HG03432 (cell line): ENCODE results near the gene ADCYAP1.
A peak's percentile ranks its signal among the peaks of the same experiment; 100 is the strongest.
"Not testable (repeated sequence)": the region's sequence is repeated elsewhere in the genome, so short reads cannot be mapped to it uniquely, and the experiment has no call there.

ENCODE experiments used
- ATAC-seq: cut with Tn5 transposase; IDR thresholded peaks from one replicate; pipeline ENCODE4 v1.9.1; 2021; ENCODE audit warnings: mild to moderate bottlenecking, moderate library complexity; ENCODE audit not compliant: unreplicated experiment

The ADCYAP1 gene

DNA sequence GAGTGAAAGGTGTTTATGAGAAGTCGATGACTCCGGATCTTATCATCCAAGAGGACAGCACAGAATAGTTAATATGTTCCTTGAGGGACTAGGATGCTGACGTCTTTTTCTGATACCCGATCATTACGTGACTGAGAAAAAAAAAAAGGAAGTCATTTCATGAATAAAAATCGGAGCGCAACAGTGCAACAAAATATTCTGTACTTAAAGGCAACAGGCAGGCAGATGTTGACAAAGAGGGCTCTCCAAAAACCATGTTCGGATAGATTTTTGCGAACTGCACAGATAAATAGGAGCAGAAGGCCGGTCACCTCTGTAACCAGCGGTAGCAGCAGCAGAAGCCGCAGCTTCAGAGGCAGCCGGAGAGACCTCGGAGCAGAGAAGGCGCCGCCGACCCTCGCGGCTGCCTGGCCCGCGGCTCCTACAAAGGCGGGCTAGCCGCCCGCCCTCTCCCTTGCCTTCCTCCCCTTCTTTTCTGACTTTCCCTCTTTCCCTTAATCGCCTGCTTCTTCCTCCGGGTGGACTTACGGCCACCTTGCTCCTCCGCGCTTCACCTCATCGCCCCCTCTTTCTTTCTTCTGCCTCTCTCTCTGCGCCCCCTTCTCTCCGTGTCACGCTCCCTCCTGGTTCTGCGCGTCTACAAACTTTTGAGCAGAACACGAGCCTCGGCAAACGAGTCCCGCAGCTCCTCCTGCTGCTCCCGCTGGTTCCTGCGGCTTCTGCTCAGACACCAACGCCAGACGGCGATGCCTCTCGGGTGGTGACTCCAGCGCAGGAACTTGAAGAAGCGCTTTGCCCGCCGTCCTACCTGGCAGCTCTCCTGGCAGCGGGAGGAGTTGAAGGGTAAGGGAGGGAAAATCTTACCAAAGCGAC lies at the start of gene ADCYAP1:
ADCYAP1 (plus strand) TSS at position 654 of the 873 bp plus-strand sequence. CDS start 516 bp downstream, outside the sequence.
- no peak for ATAC-seq

DNA sequence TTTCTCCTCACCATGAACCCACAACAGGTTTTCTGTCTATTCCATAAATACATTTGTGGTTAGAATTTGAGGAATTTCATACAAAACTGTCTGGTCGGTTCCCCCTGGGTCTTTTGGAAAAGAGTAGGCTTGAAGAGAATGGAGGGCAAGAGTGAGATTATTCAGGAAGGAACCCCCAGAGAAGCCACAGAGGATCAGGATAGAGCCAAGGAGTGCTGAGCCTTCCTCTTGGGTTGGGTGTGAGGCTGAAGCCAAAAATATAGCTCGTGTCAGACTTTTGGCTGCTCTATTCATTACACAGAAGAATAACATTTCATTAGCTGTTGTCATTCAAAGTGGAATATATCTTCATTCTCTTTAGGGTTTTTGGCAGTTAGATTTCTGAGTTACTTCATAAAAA lies 46.7 kb upstream of the ADCYAP1 start:
- no peak for ATAC-seq

DNA sequence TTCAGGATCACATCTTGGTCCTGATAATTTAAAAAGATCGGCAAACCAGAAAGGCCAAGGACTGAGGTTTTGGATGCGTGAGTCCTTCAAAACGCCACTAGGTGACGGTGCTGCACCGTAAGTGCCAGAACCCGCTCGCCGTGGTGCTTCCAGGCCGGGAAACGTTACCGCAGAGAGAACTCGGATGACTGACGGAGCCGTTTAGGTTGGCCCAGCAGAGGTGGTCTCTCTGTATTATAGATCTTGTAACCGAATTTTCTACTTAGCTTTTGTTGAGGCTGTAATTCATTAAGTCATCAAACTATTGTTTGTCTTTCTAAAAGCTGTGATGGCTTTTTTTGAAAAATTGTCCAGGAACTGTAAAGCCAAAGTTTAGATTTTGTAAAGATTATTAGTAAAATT lies 39.8 kb upstream of the ADCYAP1 start:
- peak; percentile 96 for ATAC-seq

DNA sequence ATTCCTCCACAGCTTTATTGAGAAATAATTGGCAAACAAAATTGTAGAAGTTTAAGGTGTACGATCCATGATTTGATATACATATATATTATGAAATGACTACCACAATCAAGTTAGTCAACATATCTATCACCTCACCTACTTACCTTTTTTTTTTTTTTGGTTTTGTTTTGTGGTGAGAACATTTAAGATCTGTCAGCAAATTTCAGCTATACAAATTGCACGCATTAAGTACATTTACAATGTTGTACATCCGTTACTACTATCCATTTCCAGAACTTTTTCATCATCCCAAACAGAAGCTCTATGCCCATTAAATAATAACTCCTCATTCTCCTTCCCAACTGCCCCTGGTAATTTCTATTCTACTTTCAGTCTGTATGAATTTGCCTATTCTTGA lies 37.4 kb upstream of the ADCYAP1 start:
- no peak for ATAC-seq

DNA sequence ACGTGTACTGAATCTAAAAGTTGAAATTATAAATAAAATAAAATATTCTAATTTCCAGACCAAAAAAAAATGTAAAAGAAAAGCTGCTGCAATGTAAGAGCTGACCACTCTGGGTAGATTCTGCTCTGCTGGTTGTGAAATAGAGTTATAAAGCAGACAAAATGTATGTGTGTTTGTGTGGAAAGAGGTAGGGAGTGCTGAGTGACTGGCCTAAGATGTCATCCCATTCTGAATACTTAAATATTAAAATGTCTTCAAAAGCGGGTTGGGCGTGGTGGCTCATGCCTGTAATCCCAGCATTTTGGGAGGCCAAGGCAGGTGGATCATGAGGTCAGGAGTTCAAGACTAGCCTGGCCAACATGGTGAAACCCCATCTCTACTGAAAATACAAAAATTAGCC lies 31.2 kb upstream of the ADCYAP1 start:
- ATAC-seq = not testable (repeated sequence)

DNA sequence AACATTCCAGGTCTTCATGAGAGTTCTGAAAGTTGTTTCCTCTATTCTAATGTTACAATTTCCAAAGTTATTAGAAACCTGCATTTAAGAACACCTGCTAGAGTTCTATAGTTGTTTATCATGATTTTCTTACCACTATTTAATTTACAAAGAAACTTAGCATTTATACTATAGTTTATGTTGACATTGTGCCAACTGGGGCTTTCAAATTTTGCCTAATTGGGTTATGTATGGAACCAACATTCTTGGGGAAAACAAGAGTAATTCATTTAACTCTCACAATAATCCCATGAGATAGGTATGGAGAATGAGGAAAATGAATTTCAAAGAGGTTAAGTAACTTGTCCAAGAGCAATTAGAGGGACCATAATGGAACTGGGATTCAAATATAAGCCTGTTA lies 28.8 kb upstream of the ADCYAP1 start:
- no peak for ATAC-seq

DNA sequence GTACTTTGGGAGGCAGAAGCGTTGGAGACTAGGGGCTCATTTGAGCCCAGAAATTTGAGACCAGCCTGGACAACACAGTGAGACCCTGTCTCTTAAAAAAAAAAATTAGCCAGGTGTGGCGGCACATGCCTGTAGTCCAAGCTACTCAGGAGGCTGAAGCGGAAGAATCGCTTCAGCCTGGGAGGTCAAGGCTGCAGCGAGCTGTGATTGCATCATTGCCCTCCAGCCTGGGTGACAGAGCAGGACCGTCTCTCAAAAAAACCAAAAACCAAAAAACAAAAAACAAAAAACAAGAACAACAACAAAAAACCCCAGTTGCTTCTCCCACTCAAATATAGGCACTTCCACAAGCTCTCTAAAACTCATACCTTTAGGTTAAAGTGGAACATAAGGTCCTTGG lies 27.4 kb upstream of the ADCYAP1 start:
- no peak for ATAC-seq

DNA sequence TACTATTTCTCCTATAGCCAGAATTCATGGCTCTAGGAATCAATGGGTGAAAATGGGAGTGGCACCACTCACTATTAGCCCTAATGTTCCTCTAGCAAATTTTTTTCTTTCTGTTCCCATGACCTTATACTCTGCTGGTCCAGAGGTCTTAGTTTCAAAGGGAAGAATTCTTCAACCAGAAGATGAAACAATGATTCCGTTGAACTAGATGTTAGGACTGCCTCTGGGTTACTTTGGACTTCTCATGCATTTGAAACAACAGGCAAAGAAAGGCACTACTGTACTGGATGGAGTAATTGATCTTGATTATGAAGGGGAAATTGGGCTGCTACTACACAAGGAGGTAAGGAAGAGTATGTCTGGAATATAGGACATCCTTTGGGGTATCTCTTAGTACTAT lies 18.6 kb upstream of the ADCYAP1 start:
- ATAC-seq = no peak

DNA sequence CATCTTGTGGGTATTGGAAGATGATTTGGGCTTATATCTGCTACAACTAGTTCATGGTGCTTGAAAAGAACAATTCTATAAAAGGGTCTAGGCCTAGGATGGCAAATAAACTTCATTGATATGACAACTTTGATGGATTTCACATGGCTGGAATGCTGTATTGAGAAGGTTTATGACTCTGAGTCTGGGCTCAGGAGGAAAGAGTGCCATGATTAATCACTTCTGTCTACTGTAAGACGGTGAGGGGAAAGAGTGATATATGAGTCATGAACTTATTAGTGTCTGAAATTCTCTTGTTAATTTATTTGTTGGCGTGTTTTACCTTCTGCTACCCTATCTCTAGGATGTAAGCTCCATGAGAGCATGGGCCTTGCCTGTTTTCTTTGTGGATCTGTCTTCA lies 17.0 kb upstream of the ADCYAP1 start:
- no peak for ATAC-seq

DNA sequence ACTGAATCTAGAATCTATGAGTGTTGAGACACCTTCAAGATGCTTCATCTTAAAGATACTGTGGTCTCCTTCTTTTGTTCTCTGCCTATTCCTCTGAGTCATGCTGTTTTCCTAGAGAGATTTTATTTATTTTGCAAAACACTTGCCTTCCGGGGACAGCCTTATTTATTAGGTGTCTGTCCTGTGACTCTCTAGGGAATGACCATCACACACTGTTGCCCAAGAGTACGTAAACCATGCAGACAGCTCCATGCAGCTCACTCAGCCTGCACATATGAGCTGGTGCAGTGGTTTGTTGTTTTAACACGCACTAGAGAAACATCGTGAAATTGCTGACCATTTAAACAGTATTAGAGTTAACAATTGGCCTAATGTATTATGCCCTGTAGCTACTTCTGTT lies 12.4 kb upstream of the ADCYAP1 start:
- no peak for ATAC-seq

DNA sequence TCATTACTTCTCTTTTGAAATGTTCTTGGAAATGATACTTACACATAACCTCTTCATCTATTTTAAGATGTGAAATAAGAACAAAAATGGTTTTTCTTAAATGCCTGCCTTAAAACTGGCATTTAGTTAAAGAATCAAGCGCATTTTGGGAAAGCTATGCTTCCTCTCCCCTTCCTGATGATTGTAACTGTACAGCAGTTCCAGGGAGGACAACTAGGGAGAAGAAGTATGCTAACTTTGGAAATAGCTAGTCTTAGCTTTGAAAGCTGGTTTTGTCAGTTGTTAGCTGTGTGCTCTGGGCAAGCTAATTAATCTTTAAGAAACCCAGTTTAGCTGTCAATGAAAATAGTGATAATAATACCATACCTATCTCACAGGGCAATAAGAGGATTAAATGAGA lies 8.4 kb upstream of the ADCYAP1 start:
- ATAC-seq = no peak

DNA sequence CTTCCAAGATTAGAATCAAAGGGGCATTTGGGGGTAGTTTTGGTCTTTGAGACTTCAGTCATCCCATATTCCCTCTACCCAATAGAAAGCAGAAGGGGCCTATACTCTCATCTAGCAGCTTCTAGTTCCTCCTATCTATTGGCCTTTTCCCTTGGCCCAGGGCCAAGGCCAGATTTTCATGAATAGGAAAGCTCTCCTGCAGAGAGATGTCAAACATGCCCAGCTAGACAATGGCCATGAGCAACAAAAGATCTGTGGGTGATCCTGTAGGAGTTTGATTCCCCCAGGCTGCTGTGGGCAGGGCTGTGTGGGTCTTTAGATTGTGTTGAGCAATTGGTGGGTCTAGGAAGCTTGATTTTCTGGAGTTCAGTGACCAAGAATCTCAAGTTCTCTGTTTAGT lies 2.9 kb upstream of the ADCYAP1 start:
- no peak for ATAC-seq

DNA sequence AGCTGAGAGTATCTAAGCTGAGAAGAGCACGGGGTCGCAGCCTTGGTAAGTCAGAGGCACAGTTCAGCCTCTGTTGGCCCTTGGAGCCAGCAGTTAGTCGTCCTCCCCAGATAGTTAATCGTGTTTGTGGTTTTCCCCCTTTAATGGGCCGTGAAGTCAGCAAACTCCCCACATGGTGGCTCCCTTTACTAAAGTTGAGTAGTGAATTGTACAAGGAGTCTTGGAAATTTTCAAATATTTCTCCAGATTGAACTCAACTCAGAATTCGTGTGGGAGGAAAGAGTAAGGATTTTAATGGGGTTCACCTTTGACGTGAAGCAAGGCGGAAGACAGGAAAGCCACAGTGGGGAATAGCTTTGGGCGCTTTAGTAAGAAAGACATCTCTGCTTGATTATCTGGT lies 2.4 kb upstream of the ADCYAP1 start:
- no peak for ATAC-seq

DNA sequence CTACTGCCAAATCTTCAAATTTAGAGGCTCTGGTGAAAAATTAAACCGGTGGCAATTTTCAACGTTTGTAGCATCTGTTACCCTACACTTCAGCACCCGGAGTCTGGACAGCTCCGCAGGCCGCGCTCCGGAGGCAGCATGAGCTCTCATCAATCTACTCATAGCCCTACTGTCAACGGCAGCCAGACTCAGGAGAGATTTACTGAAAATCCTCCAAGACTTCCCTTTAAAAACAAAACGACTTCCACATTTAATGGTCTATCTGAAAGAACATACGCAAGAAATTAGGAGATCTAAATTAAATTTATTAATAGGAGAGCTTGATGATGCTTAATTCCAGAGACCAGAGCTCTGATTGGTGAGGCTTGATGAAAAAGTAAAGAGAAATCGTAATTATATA lies 970 bp upstream of the ADCYAP1 start:
- no peak for ATAC-seq

DNA sequence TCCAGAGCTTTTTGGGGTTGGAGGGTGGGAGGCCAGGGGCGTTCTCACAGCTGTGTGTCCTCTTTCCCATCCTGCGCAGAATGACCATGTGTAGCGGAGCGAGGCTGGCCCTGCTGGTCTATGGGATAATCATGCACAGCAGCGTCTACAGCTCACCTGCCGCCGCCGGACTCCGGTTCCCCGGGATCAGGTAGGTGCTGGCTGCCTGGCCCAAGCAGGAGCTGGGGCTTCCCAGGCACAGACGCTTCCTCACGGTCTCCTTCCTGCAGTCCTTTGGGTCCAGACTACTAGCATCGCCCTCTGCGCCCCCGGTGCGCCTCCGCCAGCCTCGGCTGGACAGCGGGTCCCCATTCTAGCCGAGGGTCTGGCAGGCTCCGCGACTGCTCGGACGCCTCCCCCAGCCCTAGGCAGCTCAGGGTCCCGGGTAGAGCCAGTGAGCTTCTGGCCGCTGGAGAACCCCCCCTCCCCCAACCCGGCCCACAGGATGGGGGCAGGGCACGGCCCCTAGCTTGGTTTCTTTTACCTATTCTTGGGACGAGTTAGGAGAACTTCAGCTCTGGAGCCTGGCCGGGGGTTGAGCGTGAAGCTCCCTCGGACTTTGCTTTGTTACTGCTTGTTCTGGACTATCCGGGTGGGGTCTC lies 756 bp downstream of the ADCYAP1 start:
- ATAC-seq = no peak

DNA sequence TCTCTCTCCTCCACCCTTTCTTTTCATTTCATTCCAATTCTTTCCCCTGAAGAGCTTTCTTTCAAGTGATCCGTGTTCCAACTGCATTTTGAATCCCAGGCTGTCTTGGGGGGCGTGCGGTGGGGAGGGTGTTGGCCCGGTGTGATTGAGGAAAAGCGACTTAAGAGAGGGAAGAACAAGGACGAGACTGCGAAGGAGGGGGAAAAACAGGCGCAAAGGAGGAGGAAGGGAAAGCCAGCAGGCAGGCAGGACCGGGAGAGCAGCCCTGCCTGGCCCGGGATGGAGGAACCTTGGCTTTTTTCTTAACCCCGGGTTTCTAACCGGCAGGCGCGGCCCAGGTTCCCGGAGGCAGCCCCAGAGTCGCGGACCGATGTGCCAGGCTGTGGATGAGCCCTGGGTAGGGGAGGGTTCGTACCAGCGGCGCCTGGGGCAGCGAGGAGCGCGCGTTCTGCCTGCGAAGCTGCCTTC lies 1.3 kb downstream of the ADCYAP1 start:
- no peak for ATAC-seq

DNA sequence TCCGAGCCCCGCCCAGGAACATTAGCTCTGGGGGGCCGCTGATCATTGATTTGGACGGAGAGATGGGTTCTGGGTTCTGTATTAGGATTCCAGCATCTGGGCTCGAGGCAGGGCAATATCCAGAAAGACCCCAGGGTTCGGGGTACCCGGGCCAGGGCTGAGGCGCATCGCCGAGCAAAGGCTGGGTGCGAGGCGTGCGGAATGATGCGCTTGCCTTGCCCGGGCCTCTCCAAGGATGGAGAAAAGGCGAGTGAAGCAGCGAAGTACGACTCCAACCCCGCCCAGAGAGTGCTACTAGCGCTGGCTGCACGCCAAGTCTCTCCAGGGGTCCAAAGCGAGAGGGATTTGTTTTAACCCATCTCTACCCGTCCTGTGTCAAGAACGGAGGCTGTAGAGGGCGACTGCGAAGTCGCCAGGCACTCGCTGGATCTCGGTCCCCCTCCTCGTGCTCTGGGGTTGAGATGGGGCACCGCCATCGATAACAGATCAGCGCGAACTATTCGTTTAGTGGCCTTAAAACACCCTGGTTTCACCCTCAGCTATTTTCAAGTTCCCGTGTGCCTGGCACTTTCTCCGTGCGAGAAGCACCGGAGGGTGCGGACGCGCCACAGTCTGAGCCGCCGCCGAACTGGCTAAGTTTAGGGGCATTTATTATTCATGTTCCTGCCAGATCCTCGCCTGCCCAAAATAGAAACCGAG lies 1.9 kb downstream of the ADCYAP1 start:
- ATAC-seq = no peak

DNA sequence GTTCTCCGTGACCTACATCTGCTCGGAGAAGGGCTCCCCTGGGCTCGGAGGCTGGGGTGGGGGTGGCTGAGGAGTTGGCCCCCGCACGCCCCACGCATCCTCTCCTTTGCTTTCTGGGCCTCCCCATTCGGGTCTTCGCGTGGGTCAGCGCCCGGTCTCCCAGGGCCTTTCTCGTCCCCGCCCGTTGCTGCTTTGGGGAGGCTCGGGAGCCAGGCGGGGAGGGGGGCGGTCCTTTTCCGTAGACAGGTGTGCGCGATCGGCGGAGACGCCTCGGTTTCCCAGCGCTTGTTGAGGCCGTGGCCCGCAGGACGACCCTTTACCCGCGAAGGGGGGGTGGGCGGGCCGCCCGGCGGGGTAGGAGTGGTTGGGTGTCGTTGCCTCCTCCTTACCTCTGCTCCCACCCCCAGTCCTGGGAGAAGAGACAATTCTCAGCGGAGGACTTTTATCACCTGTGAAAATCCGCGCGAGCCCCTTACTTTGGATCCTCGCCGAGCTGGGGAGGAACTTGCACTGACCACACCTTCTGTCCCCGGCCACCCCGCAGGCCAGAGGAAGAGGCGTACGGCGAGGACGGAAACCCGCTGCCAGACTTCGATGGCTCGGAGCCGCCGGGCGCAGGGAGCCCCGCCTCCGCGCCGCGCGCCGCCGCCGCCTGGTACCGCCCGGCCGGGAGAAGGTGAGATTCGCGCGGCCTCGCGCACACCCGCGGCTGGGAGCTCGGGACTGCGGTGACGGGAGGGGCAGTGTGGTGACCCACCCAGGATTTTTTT lies 2.6 kb downstream of the ADCYAP1 start:
- ATAC-seq = no peak

DNA sequence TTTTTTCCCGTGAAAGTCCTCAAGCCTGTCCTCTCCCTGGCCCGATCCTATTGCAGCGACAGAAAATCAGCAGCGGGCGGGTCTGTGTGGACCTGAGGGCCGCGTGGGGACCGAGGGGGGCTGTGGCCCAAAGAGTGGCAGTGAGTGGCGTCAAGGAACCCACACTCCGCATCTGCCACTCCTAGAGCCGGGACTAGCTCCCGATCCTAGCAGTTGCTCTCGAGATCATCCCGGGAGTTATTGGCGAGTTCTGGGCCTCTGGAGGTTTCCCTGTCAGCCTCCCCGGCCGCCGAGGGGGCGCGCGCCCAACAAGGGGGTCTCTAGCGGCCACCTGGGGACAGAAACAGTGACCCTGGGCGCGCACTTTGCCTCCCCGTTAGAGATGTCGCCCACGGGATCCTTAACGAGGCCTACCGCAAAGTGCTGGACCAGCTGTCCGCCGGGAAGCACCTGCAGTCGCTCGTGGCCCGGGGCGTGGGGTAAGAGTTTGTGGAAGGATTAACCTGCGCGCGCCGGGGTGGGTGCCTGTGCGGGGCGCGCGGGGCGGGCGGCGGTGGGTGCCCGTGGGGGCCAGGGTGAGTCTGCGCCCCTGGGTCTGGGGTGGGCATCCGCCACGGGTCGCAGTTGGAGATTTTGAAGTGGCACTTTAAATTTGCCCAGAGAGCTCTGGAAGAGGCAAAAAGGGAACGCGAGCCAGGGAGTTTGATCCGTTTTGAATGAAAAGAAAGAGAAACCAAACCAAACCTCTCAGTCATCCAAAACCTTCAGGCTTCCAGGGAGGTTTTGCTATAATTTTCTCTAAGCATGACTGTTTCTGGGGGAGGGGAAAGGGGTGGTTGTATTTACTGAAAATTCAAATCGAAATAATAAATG lies 3.5 kb downstream of the ADCYAP1 start:
- no peak for ATAC-seq
